Measurements from ENCODE around the gene HIKESHI.
"Not testable (repeated sequence)": the region's sequence is repeated elsewhere in the genome, so short reads cannot be mapped to it uniquely, and the experiment has no call there.

Gene HIKESHI

DNA sequence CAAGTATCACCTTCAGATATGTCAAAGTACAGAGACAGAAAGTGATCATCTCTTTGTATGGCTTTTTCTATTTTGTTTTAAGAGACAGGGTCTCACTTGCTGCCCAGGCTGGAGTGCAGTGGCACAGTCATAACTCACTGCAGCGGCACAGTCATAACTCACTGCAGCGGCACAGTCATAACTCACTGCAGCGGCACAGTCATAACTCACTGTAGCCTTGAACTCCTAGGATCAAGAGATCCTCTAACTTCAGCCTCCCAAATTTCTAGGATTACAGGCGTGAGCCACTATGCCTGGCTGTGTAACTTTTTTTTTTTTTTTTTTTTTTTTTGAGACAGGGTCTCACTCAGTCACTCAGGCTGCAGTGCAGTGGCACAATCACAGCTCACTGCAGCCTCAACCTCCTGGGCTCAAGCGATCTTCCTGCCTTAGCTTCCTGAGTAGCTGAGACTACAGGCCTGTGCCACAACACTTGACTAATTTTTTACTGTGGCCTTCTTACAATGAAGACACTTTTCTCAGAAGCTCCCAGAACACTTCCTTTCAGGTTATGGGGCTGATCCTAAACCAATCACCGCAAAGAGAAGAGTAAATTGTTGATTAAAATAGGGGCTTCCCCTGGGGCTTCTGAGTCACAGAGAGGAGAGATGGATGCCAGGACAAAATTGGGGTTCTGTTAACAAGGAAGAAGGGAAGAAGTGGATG, 9.0 kb upstream of the HIKESHI start:
- DNase-seq (ENCODE audit: low read depth) = no peak

DNA sequence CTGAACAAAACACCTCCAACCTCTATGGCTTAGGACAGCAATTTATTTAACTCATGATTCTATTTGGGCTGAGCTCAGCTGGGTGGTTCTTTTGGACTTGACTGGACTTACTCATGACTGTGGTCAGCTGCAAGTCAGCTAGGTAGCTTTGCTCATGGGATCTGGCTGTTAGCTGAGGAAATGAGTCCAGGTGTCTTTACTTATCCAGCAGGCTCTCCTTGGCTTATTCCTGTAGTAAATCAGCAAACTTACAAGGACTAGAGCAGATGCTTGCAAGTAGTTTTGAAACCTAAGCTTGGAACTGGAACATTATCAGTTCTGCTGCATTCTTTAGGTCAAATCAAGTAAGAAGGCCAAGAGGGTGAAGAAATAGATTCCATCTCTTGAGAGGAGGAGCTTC, 8.0 kb upstream of the HIKESHI start:
- no peak for DNase-seq (ENCODE audit: low read depth)

DNA sequence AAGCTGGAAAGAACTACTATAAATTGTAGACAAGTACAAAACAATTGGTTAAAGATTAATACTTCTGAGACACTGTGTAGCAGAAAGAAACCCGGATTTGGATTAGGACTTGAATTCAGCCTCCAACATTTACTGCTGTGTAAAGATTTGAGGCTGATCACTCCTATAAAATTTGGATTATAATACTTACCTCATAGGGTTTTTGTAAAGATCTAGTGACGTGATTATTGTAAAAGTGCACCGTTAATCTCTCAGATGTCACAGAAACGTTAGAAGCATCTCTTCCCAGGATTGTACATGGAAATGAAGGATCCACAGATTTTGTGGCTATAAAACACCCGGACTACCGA, 323 bp upstream of the HIKESHI start:
- DNase-seq (ENCODE audit: low read depth) = no peak

DNA sequence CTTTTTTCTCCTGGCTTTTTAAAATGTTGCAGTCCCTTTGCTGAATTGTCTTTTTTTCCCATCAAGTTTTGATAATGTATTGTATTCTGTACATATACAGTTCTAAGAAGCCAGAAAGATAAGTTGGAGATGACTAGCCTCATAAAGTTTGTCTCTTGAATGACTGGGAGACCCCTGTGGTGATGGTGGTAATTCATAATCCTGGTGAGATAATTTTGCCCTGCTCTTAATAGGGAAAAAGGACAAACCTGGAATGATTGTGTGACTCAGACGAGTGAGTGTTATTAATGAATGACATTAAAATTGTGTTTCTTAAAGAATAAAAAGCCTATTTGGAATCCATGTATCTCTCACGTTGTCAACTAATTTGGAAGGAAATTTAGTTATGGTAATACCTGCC, 1.2 kb downstream of the HIKESHI start:
- DNase-seq (ENCODE audit: low read depth) = no peak

DNA sequence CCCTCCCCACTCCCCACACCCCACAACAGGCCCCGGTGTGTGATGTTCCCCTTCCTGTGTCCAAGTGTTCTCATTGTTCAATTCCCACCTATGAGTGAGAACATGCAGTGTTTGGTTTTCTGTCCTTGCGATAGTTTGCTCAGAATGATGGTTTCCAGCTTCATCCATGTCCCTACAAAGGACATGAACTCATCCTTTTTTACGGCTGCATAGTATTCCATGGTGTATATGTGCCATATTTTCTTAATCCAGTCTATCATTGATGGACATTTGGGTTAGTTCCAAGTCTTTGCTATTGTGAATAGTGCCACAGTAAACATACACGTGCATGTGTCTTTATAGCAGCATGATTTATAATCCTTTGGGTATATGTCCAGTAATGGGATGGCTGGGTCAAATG, 6.7 kb downstream of the HIKESHI start:
- not testable (repeated sequence) for DNase-seq (ENCODE audit: low read depth)

DNA sequence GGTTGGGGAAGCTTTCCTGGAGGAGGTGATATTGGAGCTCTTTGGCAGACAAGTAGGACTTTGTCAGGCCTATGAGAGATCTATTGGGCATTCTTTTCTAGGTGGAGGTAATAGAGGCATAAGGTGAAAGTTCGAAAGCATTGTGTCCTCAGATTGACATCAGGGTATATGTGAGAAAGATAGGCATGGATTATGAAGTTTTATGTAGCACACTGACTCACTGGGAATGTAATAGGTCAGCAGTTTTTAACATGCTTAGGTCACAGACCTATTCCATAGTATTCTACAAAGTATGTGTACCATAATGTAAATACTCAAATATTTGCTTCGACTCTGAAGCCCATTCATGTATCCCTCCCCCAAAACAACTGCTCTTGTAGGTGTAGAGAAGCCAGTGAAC, 11.8 kb downstream of the HIKESHI start:
- DNase-seq (ENCODE audit: low read depth) = no peak

DNA sequence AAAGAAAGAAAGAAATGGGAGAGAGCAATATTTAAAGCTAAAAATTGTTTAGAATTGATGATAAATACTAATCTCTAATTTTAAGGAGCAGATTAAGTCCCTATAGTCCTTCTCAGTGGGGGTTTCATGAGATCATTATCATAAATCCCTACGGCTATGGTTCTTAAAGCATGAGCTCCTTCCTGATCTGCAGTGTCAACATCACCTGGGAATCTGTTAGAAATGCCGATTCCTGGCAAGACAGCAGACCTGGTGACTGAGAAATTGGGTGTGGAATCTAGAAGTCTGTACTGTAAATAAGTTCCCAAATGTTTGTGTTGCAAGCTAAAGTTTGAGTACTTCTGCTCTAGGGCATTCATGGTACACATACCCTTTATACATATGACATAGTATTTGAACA, 12.6 kb downstream of the HIKESHI start:
- no peak for DNase-seq (ENCODE audit: low read depth)

DNA sequence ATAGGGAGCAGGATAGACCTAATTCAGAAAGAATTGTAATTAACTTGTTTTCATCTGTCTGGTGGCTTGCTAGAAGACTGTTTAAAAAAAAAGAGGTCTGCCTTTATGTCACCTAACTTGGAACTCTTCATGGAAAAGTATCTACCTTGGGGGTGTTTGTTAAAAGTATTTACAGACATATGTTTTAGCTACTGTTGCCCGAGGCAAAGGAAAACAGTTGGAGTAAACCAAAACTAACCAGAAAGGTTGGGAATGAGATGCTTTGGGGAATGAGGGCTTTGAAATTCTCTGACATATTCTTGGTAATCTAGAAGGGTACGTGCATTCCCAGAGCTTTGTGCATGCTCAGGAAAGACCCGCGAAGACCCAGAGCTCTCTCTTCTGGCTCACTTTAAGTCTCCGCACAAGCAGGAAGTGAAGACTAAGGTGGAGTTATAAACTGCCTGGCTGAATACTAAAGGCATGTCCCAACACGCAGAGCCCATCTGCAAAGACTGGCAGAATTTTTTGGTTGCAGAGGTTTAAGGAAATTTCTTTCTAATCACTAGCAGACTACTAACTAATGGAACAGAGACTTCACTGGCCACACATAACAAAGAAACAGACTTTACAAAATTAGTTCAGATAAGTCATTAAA, 33.2 kb downstream of the HIKESHI start:
- DNase-seq (ENCODE audit: low read depth) = no peak

DNA sequence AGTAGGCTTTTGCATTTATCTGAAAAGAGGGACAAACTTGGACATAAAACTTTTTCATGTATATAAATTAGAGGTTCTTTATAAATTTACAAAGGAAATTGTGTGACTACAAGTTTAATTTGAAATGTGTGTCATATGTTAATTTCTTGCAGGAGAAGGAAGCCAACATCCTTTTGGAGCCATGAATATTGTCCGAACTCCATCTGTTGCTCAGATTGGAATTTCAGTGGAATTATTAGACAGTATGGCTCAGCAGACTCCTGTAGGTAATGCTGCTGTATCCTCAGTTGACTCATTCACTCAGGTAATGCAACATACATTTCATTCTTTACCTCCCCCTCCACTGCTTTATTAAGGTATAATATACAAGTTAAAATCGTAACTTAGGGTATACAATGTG, 35.2 kb downstream of the HIKESHI start:
- no peak for DNase-seq (ENCODE audit: low read depth)

DNA sequence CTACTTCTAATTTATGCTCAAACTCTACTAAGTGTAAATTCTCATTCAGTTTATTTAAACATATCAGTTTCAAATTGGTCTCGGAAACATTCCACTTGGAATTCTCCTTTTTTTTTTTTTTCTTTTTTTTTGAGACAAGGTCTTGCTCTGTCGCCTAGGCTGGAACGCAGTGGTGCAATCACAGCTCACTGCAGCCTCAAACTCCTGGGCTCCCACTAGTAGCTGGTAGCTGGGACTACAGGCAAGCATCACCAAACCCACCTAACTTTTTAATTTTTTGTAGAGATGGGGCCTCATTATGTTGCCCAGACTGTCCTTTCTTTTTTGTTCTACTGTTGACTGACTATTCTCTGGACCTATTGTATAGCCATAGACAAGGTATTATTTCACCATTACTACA, 39.3 kb downstream of the HIKESHI start:
- DNase-seq (ENCODE audit: low read depth) = no peak

DNA sequence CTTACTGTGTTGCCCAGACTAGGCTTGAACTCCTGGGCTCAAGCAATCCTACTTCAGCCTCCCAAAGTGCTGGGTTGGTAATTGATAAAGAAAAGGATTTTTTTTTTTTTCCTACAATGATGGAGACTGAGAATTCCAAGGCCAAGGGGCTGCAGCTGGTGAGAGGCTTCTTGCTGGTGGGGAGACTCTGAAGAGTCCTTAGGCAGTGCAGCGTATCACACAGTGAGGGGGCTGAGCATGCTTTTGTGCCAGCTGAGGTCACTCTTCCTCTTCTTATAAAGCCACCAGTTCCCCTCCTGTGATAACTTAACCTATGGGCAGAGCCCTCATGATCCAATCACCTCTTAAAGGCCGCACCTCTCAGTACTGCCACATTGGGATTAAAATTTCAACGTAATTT, 44.5 kb downstream of the HIKESHI start:
- DNase-seq (ENCODE audit: low read depth) = no peak

DNA sequence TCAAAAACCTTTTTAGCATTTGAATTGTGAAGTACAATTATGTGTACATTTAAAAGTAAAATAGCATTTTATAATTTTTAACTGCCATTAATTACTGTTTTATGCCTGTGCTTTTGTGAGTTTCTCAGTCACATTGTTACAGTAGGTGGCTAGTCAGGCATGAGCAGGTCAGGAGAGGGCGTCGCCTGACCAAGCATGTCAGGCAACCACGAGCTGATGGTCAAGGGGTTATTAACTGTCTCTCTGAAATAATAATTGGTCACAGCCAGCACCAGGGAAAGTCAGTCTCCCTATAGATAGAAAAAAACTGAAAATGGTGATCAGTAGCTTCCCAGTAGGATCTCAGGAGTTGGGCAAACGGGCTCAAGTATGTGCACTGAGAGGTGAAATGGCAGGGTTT, 53.2 kb downstream of the HIKESHI start:
- DNase-seq (ENCODE audit: low read depth) = no peak

DNA sequence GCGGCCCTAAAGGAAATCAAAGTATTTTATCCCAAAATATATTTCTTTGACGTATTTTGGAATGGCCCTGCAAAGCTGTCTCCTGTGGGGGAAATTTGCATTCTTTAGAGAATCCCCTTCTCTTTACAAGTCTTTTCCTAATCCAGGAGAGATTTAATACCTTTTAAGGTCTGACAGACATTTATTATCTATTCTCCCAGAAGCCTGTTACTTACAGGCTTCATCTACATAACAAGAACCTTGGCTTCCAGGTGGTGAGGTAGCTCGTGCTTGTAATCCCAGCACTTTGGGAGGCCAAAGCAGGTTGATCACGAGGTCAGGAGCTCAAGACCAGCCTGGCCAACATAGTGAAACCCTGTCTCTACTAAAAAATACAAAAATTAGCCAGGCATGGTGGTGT, 55.4 kb downstream of the HIKESHI start:
- DNase-seq (ENCODE audit: low read depth) = not testable (repeated sequence)

DNA sequence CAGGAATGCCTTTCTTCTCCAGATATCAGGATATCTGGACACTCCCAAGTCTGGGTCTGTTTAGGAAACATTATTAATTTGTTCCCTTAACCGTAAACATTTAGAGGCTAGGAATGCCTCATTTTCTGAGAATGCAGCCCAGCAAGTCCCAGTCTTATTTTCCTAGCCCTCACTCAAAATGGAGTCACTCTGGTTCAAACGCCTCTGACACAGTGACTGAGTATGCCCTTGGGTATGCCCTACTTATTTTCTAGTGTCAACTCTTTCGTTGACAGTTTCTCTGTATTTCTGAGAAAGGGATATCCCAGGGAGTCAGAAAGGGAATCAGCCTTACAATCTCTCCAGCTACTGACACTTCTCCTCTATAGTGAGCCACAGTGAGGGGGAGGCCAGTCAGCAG, 56.7 kb downstream of the HIKESHI start:
- DNase-seq (ENCODE audit: low read depth) = no peak

DNA sequence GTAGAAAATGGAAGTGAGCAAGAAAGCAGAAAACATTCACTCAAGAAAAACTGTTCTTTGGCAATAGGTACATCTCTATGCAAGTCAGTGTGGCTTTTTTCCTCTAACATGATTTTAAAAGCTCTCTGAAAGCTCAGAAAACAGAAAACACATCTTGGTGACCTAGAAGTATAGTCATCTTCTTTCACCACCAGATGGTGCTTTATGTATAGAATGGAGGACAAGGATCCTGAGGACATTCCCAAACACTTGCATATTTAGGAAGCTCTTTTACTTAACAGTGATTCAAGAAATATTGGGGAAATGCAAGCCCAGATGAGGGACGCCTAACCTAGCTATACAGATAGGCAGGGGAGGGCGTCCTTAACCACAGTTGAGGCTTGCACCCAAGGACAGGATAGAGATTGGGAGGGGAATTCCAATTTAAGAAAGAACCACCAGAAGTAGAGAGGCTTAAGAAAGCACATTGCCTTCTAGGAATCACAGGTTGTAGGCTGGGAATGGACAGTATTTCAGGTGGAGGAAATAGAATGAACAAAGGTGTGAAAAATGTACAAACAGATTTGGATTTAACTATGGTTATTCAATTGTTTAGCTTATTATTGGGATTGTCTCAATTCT, 58.8 kb downstream of the HIKESHI start:
- no peak for DNase-seq (ENCODE audit: low read depth)

DNA sequence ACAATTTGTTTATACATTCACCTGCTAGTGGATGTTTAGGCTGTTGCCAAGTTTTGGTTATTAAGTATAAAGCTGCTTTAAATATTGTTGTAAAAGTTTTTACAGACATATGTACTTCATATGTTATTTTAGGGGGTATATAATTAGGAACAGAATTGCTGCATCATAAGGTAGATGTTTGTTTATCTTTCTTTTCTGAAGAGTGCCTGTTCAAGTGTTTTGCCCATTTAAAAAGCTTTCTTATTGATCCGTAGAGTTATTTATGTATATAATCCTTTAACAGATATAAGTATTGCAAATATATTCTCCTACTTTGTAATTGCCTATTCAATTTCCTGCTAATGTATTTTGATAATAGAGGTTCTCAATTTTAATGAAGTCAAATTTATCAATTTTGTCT, 61.4 kb downstream of the HIKESHI start:
- no peak for DNase-seq (ENCODE audit: low read depth)

DNA sequence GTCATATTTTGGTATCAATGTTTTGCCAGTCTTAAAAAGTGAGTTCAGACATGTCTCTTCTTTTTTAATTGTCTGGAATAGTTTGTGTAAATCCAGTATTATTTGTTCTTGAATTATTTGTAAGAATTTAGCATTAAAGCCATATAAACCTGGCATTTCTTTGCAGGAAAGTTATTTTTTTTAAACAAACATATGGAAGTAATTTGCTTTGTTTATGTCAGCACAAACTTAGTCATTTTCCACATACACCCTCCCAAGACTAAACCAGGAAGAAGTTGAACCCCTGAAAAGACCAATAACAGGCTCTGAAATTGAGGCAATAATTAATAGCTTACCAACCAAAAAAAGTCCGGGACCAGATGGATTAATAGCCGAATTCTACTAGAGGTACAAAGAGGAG, 63.5 kb downstream of the HIKESHI start:
- DNase-seq (ENCODE audit: low read depth) = no peak

DNA sequence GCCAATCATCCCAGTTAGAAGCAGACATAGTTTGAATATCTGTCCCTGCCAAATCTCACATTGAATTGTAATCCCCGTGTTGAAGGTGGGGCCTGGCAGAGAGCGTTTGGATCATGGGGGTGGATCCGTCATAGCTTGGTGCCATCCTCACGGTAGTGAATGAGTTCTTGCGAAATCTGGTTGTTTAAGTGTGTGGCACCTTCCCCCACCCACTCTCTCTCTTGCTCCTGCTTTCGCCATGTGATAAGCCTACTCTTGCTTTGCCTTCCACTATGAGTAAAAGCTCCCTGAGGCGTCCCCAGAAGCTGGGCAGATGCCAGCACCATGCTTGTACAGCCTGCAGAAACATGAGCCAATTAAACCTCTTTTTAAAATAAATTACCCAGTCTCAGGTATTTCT, 67.6 kb downstream of the HIKESHI start:
- no peak for DNase-seq (ENCODE audit: low read depth)

DNA sequence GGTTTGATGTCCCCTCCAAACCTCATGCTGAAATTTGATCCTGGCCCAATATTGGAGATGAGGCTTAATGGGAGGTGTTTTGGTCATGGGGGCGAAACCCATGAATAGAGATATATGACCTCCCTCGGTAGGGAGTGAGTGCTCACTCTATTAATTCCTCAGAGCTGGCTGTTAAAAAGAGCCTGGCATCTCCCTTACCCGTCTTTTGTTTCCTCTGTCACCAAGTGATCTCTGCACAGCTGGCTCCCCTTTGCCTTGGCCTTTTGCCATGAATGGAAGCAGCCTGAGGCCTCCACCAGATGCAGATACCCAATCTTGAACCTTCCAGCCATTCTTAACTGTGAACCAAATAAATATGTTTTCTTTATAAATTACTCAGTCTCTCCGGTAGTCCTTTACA, 68.1 kb downstream of the HIKESHI start:
- DNase-seq (ENCODE audit: low read depth) = no peak

DNA sequence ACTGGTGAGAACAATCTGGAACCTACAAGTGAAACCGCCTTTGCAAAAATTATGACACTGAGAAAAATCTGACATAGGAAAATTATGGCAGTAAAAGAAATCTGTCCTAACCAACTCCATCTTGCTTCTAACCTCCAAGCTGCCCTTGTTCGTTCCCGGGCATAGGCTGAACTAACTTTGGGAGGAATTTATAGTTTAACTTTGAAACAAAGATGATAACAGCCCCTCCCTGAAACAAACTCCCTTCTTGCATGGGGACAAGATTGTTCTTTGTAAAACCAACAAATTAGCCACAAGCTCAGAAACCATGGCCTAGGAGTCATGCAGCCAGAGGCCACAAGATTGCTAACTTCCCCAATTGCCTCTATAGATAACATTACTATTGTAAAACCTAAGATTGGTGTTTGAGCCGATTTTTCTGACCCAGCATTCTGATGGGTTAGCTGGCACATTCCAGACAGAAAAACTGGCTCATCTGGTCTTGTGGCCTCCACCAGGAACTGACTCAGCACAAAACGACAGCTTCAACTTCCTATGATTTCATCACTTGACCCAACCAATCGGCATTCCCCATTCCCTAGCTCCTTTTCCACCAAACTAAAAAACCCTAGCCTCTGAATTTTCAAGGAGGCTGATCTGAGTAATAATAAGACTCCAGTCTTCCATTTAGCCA, 69.0 kb downstream of the HIKESHI start:
- no peak for DNase-seq (ENCODE audit: low read depth)

DNA sequence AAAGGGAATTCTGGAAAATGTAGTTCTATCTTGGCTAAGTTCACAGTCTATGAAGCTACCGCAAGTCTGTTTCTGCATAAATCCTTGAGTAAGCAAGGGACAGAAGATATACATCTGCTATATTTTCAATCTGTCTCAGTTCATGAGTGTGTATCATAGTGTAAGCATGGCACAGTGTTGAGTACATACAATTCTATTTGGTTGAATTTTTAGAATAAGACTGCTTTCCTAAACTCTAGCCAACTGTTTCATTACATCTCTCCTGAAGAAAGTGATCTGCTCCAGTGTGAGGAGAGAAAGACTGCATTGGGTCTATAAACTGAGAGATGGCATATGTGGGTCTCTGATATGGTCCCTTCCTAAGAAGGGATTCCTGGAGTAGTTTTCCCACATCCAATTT, 70.0 kb downstream of the HIKESHI start:
- DNase-seq (ENCODE audit: low read depth) = no peak

DNA sequence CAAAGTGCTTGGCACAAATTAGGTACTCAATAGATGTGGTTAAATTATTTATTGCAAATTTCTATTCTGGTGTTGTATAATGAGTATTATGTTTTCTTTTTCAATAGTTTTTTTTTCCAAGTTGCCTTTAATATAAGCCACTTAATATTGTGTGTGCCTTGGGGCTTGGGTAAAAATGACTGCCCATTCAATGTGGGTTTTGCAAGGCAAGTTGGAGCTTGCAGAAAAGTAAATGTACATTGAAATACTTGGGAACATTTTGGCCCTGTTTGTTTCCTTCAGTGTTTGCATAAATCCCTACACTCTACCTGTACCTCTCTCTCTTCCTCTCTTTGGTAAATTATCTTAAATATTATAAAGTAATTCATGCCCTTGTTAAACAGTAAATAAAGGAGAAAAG, 70.5 kb downstream of the HIKESHI start:
- no peak for DNase-seq (ENCODE audit: low read depth)

DNA sequence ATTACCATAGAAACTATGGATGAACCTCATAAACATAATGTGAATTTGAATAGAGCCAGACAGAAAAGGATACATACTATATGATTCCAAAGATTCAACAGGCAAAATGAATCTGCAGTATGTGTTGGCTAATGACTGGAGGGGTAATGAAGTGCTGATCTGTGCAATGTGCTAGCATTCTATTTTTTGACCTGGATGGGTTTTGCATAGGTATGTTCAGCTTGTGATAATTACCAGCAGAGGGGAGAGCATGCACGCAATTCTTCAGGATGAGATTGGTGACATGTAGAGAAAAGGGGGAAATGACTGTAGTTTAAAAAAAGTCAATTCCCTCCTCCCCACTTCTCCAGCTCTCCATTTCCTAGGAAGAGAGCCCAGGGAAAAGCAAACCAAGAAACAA, 72.0 kb downstream of the HIKESHI start:
- no peak for DNase-seq (ENCODE audit: low read depth)
